ENCODE results near the gene GABPB1. TPM values are rescaled to one million over a fixed set of nuclear protein-coding genes. Genes with fewer than 3 reads are reported as not detected.
A peak's percentile ranks its signal among the peaks of the same experiment; 100 is the strongest.

Gene GABPB1
- total RNA-seq, 1 experiment from 2014 or later = 45.0 TPM

DNA sequence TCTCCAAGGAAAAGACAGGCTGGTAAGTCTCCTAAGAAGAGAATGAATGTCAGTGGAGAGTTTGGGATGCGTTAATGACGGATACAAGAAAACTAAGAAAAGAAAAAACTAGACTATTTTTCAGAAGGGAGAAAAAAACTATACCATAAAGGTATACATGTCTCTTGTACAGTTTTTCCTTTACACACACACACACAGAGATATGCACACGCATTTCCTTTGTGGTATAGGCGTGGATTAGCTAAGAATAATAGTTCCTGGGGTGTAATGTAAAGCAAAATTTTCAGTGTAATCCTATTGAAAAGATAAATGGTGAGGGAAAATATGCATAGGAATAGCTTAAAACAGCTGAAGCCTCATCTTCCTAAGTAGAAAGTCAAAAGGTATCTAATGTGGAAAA lies 36.3 kb downstream of the GABPB1 start:
- WGBS (ENCODE audit: extremely low coverage, insufficient read length, low lambda C conversion rate) = no CpG with 5 or more reads among the region's 4 CpGs
- no peak overlapping the region for H3K23ac ChIP-seq (ENCODE audit: insufficient read length, low read depth, low read length)
- H2BK5ac ChIP-seq (ENCODE audit: insufficient read length, low read length) = no peak overlapping the region
- no peaks in the 10 kb centered on the region for H3K4me1 ChIP-seq (ENCODE audit: insufficient read depth, low read length)
- Mint-ChIP-seq H3K4me3 (no peak overlapping the region), H3K27ac (peak overlapping the region in 1 of 3 experiments; percentile 51; a peak in 2 of 7 replicates), H3K9me3 (no peaks in the 10 kb centered on the region), H3K36me3 (ENCODE audit: insufficient read depth in 1 of 3, low read depth in 3 of 3) (peaks cover 0 to 2% (median 0%) of the 10 kb centered on the region in 3 experiments; a peak in 2 of 7 replicates), H3K27me3 (ENCODE audit: low read depth) (no peaks in the 10 kb centered on the region), H3K4me1 (no peaks in the 10 kb centered on the region)
- H3T11ph ChIP-seq (ENCODE audit: low read length) = no peak overlapping the region
- no peak overlapping the region for H3K4me2 ChIP-seq (ENCODE audit: insufficient read depth, insufficient read length, low read length)
- no peak overlapping the region for H4K5ac ChIP-seq (ENCODE audit: insufficient read length, low read depth, low read length)
- no peaks in the 10 kb centered on the region for H4K20me1 ChIP-seq (ENCODE audit: control insufficient read depth, insufficient read depth, insufficient read length)
- TF ChIP-seq, protein P1, sequence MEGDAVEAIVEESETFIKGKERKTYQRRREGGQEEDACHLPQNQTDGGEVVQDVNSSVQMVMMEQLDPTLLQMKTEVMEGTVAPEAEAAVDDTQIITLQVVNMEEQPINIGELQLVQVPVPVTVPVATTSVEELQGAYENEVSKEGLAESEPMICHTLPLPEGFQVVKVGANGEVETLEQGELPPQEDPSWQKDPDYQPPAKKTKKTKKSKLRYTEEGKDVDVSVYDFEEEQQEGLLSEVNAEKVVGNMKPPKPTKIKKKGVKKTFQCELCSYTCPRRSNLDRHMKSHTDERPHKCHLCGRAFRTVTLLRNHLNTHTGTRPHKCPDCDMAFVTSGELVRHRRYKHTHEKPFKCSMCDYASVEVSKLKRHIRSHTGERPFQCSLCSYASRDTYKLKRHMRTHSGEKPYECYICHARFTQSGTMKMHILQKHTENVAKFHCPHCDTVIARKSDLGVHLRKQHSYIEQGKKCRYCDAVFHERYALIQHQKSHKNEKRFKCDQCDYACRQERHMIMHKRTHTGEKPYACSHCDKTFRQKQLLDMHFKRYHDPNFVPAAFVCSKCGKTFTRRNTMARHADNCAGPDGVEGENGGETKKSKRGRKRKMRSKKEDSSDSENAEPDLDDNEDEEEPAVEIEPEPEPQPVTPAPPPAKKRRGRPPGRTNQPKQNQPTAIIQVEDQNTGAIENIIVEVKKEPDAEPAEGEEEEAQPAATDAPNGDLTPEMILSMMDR (conservative IDR thresholded peaks at IDR 0.05) = no peak
- H3K14ac ChIP-seq (ENCODE audit: insufficient read depth, low read length) = no peak overlapping the region
- no peaks in the 10 kb centered on the region for H3K27me3 ChIP-seq (ENCODE audit: insufficient read depth, low read length)
- no peak overlapping the region for H3K4ac ChIP-seq (ENCODE audit: low read depth, low read length)
- H2AFZ ChIP-seq (ENCODE audit: low read length) = no peak overlapping the region
- no peak overlapping the region for H2BK20ac ChIP-seq (ENCODE audit: low read depth, low read length, poor library complexity, severe bottlenecking)
- no peak overlapping the region for H2BK12ac ChIP-seq (ENCODE audit: insufficient read length, low read depth, low read length)
- H4K8ac ChIP-seq (replicated peaks; ENCODE audit: insufficient read length, low read depth, low read length) = no peak overlapping the region
- no peaks in the 10 kb centered on the region for H3K23me2 ChIP-seq (ENCODE audit: insufficient read length, low read depth, low read length, poor library complexity, severe bottlenecking)
- no peak overlapping the region for H3K9ac ChIP-seq (ENCODE audit: extremely low read depth, insufficient read length, low read length)
- no peaks in the 10 kb centered on the region; the same call in 1 of the 2 replicates for H3K79me2 ChIP-seq (ENCODE audit: insufficient read depth, low read length)
- no peak overlapping the region for H2BK15ac ChIP-seq (ENCODE audit: low read depth, low read length)
- H3K56ac ChIP-seq (ENCODE audit: insufficient read length, low read depth, low read length) = no peak overlapping the region
- H3K18ac ChIP-seq (ENCODE audit: insufficient read length, low read depth, low read length) = no peak overlapping the region
- no peak overlapping the region for H3K27ac ChIP-seq (ENCODE audit: insufficient read length, low read depth, low read length)
- H4K91ac ChIP-seq (ENCODE audit: insufficient read length, low read depth, low read length) = no peak overlapping the region
- no peaks in the 10 kb centered on the region for H3K9me3 ChIP-seq (ENCODE audit: control insufficient read depth, low read depth, low read length)
- H3K79me1 ChIP-seq (ENCODE audit: insufficient read depth, low read depth, low read length, poor library complexity, severe bottlenecking) = peaks cover 3% of the 10 kb centered on the region
- DNase-seq = no peak
- H2BK120ac ChIP-seq (ENCODE audit: low read depth, low read length, poor library complexity, severe bottlenecking) = no peak overlapping the region
- no peak overlapping the region for H2AK5ac ChIP-seq (ENCODE audit: insufficient read length, low read length)
